IMR-90 (cell line): ENCODE results near the gene SLC9A3. TPM values are rescaled to one million over a fixed set of nuclear protein-coding genes. Genes with fewer than 3 reads are reported as not detected.
"Not testable (repeated sequence)": the region's sequence is repeated elsewhere in the genome, so short reads cannot be mapped to it uniquely, and the experiment has no call there.

Experiments
- ATAC-seq: fragments of 200-7000 bp; cut with Tn5 transposase; 2 replicates; pipeline ENCODE4 v1.9.1; 2020; ENCODE audit warnings: low read depth, mild to moderate bottlenecking, moderate library complexity
- BruUV-seq: library from RNA; stranded (reverse); fragments of 400-500 nt; replicated peaks from 2 replicates; lab custom pipeline; 2021; lab: Mats Ljungman, UMichigan
- CTCF ChIA-PET: fragments of 300-600 bp; formaldehyde crosslinking; extraction: SDS; loops from one replicate; lab custom pipeline; 2021; ENCODE audit warnings: antibody characterized with exemption; lab: Yijun Ruan, JAX
- POLR2A ChIA-PET: fragments of 300-600 bp; sonication (Branson Sonifier 250); formaldehyde crosslinking; loops from one replicate; lab custom pipeline; 2022; ENCODE audit warnings: antibody characterized with exemption; ENCODE audit not compliant: unreplicated experiment; lab: Charles Lee
- DNase-seq: peaks from one replicate; pipeline ENCODE4 v3.0.0; 2013
- H2AFZ ChIP-seq: replicated peaks from 2 replicates; pipeline ENCODE3; 2013; ENCODE audit warnings: low read length, mild to moderate bottlenecking; ENCODE audit not compliant: poor library complexity
- H2AK5ac ChIP-seq: 2 replicates; pipeline ENCODE4 v1.6.1; 2013; ENCODE audit warnings: low read depth, low read length, inconsistent platforms
- H2AK9ac ChIP-seq: replicated peaks from 2 replicates; pipeline ENCODE3; 2013; ENCODE audit warnings: mild to moderate bottlenecking, low read depth, low read length, moderate library complexity; ENCODE audit not compliant: poor library complexity
- H2BK120ac ChIP-seq: 2 replicates; pipeline ENCODE4 v1.6.1; 2013; ENCODE audit warnings: low read depth, low read length, inconsistent platforms
- H2BK15ac ChIP-seq: 3 replicates; pipeline ENCODE4 v1.6.1; 2013; ENCODE audit warnings: low read depth, low read length, inconsistent platforms
- H2BK20ac ChIP-seq: 2 replicates; pipeline ENCODE4 v1.6.1; 2013; ENCODE audit warnings: low read depth, mild to moderate bottlenecking, inconsistent platforms, low read length, moderate library complexity
- H2BK5ac ChIP-seq: 2 replicates; pipeline ENCODE4 v1.6.1; 2013; ENCODE audit warnings: mild to moderate bottlenecking, low read depth, low read length, inconsistent platforms; ENCODE audit not compliant: poor library complexity, severe bottlenecking
- H3K14ac ChIP-seq: replicated peaks from 2 replicates; pipeline ENCODE4 v1.6.1; 2013; ENCODE audit warnings: low read depth, low read length, inconsistent platforms
- H3K18ac ChIP-seq: 2 replicates; pipeline ENCODE4 v1.6.1; 2013; ENCODE audit warnings: low read depth, low read length, control low read depth
- H3K23ac ChIP-seq: 2 replicates; pipeline ENCODE4 v1.6.1; 2013; ENCODE audit warnings: low read depth, low read length, inconsistent platforms
- H3K27ac ChIP-seq: 2 replicates; pipeline ENCODE4 v1.5.1; 2013; ENCODE audit warnings: mild to moderate bottlenecking, control low read depth, low read length; ENCODE audit not compliant: insufficient read depth
- H3K27me3 ChIP-seq: 2 replicates; pipeline ENCODE4 v1.6.1; 2013; ENCODE audit warnings: low read length; ENCODE audit not compliant: control insufficient read depth, insufficient read depth
- H3K36me3 ChIP-seq: 2 replicates; pipeline ENCODE4 v1.6.1; 2013; ENCODE audit warnings: low read length, mixed read lengths; ENCODE audit not compliant: control insufficient read depth, insufficient read depth
- H3K4ac ChIP-seq: 2 replicates; pipeline ENCODE4 v1.6.1; 2013; ENCODE audit warnings: low read depth, low read length, inconsistent platforms
- H3K4me1 ChIP-seq: 2 replicates; pipeline ENCODE4 v1.6.1; 2013; ENCODE audit warnings: low read length, mixed read lengths; ENCODE audit not compliant: control insufficient read depth, insufficient read depth
- H3K4me2 ChIP-seq: 2 replicates; pipeline ENCODE4 v1.6.1; 2013; ENCODE audit warnings: low read depth, mild to moderate bottlenecking, control low read depth, low read length, moderate library complexity
- H3K4me3 ChIP-seq: 2 replicates; pipeline ENCODE4 v1.5.1; 2013; ENCODE audit warnings: low read depth, mild to moderate bottlenecking, control low read depth, low read length, moderate library complexity; ENCODE audit not compliant: insufficient read depth
- H3K56ac ChIP-seq: 2 replicates; pipeline ENCODE4 v1.6.1; 2013; ENCODE audit warnings: low read length, inconsistent platforms; ENCODE audit not compliant: insufficient read depth; ENCODE audit errors: extremely low read depth
- H3K79me1 ChIP-seq, 2 experiments: 2 replicates each; pipeline ENCODE4 v1.6.1; 2013; ENCODE audit warnings: low read length in 2 of 2, inconsistent platforms in 1 of 2, low read depth in 1 of 2
- H3K9ac ChIP-seq: 2 replicates; pipeline ENCODE4 v1.6.1; 2013; ENCODE audit warnings: low read depth, low read length, control low read depth
- H3K9me1 ChIP-seq: 2 replicates; pipeline ENCODE4 v1.6.1; 2013; ENCODE audit warnings: low read length, inconsistent platforms; ENCODE audit not compliant: insufficient read depth
- H3K9me3 ChIP-seq: 2 replicates; pipeline ENCODE4 v1.6.1; 2013; ENCODE audit warnings: low read length; ENCODE audit not compliant: control insufficient read depth, insufficient read depth
- H4K20me1 ChIP-seq: 2 replicates; pipeline ENCODE4 v1.6.1; 2013; ENCODE audit warnings: low read length, inconsistent platforms; ENCODE audit not compliant: insufficient read depth
- H4K5ac ChIP-seq: 2 replicates; pipeline ENCODE4 v1.6.1; 2013; ENCODE audit warnings: mild to moderate bottlenecking, low read depth, low read length, control low read depth
- H4K8ac ChIP-seq, 2 experiments: 2 replicates each; pipeline ENCODE4 v1.6.1; 2013; ENCODE audit warnings: low read depth in 2 of 2, low read length in 2 of 2, control low read depth in 1 of 2, inconsistent platforms in 1 of 2
- H4K91ac ChIP-seq: 2 replicates; pipeline ENCODE4 v1.6.1; 2013; ENCODE audit warnings: low read depth, low read length, inconsistent platforms; ENCODE audit not compliant: insufficient read depth
- WGBS, 2 experiments: methylation state at CpG; one replicate each; pipeline versions ENCODE4 v1.1.5 to v1.1.7; 2013; ENCODE audit warnings: missing lambda C conversion rate in 2 of 2; ENCODE audit not compliant: insufficient read length in 1 of 2; ENCODE audit errors: extremely low coverage in 2 of 2; 5-methylcytosine and 5-hydroxymethylcytosine counted together
- dilution Hi-C: fragments of 300-500 bp; cut with HindIII; formaldehyde crosslinking; loops from one replicate; pipeline ENCODE4 v1.14.3; 2018; ENCODE audit warnings: low sequenced_read_pairs; ENCODE audit not compliant: unreplicated experiment
- in situ Hi-C: fragments of 300-500 bp; cut with MboI; formaldehyde crosslinking; loops from 3 replicates; pipeline ENCODE4 v1.14.3; 2019; ENCODE audit warnings: low sequenced_read_pairs, inconsistent platforms, mixed read lengths
- intact Hi-C: fragments of 100-400 bp; cut with micrococcal nuclease; formaldehyde crosslinking; loops from 2 replicates; pipeline ENCODE4 v1.10.0; 2022
- polyA plus RNA-seq, 3 experiments: library from polyadenylated mRNA; depleted of rRNA; stranded (reverse); fragments of >200 nt; gene quantifications; 2 replicates each; pipeline ENCODE4 v1.2.3, GENCODE V29; 2012; ENCODE audit warnings: low replicate concordance in 1 of 3
- total RNA-seq: library from RNA; depleted of rRNA; stranded (reverse); fragments of >200 nt; gene quantifications from 2 replicates; pipeline ENCODE4 v1.2.3, GENCODE V29; 2012

Gene SLC9A3
- total and polyA plus RNA-seq, 2 of the 4 experiments (the other 2 are of a cell fraction) = 0.72 to 1.5 TPM

DNA sequence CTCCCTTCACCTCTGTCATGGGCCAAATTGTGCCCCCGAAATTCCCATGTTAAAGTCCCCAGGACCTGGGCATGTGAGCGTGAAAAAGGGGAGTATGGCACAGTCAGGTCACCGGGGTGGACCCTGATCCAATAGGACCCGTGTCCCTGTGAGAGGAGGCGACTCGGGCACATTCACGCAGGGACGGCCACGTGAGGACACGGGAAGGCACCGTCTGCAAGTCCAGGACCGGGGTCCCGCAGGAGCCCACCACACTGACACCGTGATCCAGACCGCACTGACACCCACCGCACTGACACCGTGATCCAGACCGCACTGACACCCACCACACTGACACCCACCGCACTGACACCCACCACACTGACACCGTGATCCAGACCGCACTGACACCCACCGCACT, 37.7 kb downstream of the SLC9A3 start:
- H4K20me1 ChIP-seq, H2AK5ac ChIP-seq, H3K9ac ChIP-seq, intact Hi-C loops, BruUV-seq, H3K14ac ChIP-seq, H2BK20ac ChIP-seq, POLR2A ChIA-PET, H3K4me1 ChIP-seq, H3K18ac ChIP-seq, H3K4ac ChIP-seq, H2BK15ac ChIP-seq, H2AFZ ChIP-seq, H4K8ac ChIP-seq, CTCF ChIA-PET, H3K9me3 ChIP-seq, H3K23ac ChIP-seq, H3K4me3 ChIP-seq, H3K56ac ChIP-seq, H3K27me3 ChIP-seq, H3K36me3 ChIP-seq, DNase-seq, H2BK120ac ChIP-seq, H3K79me1 ChIP-seq, in situ Hi-C loops, H3K4me2 ChIP-seq, ATAC-seq, H3K27ac ChIP-seq, dilution Hi-C loops, H4K91ac ChIP-seq, H2AK9ac ChIP-seq, H2BK5ac ChIP-seq, H4K5ac ChIP-seq, H3K9me1 ChIP-seq: not testable (repeated sequence)
- WGBS, 2 experiments = 96% methylated on average over 10 of the region's 22 CpGs; no CpG with 5 or more reads in 1 of the 2 experiments
